ENCODE results near the gene DIDO1. TPM values are rescaled to one million over a fixed set of nuclear protein-coding genes. Genes with fewer than 3 reads are reported as not detected.

DIDO1 gene
- total and polyA plus RNA-seq, 9 of the 15 experiments (the other 6 are each of a cell fraction or from before 2014, with no cell fraction given): 4.4 to 46.8 (median 31.2) TPM

- no peak for TF ChIP-seq PATZ1 (CRISPR knock-in tag; IDR thresholded peaks at IDR 0.05; ENCODE audit: borderline replicate concordance)
- no peak for TF ChIP-seq CCAR2 (IDR thresholded peaks at IDR 0.05; ENCODE audit: low read depth, low read length)
Observed at GRCh38 chr20:62860924-62861691, 65.2 kb downstream of the DIDO1 start (continued).

- 4% methylated on average over 20 of the region's 24 CpGs for WGBS (ENCODE audit: insufficient coverage, low coverage, missing lambda C conversion rate)
- intact Hi-C loops (cut with micrococcal nuclease): no loop called here
- FAIRE-seq: peak; percentile 15
Observed at GRCh38 chr20:62860391-62860923, 65.8 kb downstream of the DIDO1 start.

More at GRCh38 chr20:62860391-62860923, 65.8 kb downstream of the DIDO1 start:
- 0 out of 2 replicates have a peak, but pooled peaks cover 7% of the 10 kb centered on the region for H4K20me1 ChIP-seq (replicated peaks; ENCODE audit: control insufficient read depth, insufficient read depth, low read length)
- peaks cover 23% of the 10 kb centered on the region for H3K79me2 ChIP-seq (ENCODE audit: control insufficient read depth, insufficient read depth, low read length)
- DNase-seq (ENCODE audit: extremely low read depth in 1 of 4, low spot score in 3 of 4): peak in 1 of 4 experiments; percentile 25
- no peaks in the 10 kb centered on the region for H3K27me3 ChIP-seq (ENCODE audit: control insufficient read depth in 2 of 2, insufficient read depth in 2 of 2, low read length in 2 of 2)
- no peaks in the 10 kb centered on the region for H3K9me3 ChIP-seq (replicated peaks; ENCODE audit: control insufficient read depth, insufficient read depth, low read depth, low read length)
- POLR2A ChIA-PET: interaction anchor here (0.6 kb wide), 1 partner anchor 38 kb away, joined by 3 read pairs; no protein-coding TSS in a partner anchor
- no peak for TF ChIP-seq ZFX (CRISPR knock-in tag; IDR thresholded peaks at IDR 0.05)
- no peak for TF ChIP-seq TCF7 (IDR thresholded peaks at IDR 0.05; ENCODE audit: borderline replicate concordance)
- peak in 1 of 3 experiments; percentile 24; a peak in 2 of 6 replicates for TF ChIP-seq CTCF (IDR thresholded peaks at IDR 0.05 in 2 of 3, conservative IDR thresholded peaks at IDR 0.05 in 1 of 3; ENCODE audit: insufficient read depth in 2 of 3, low read depth in 1 of 3, low read length in 3 of 3)
- peak; percentile 53; the same call in 1 of the 2 replicates for TF ChIP-seq RBFOX2 (IDR thresholded peaks at IDR 0.05; ENCODE audit: low read depth, low read length)
- TF ChIP-seq IRF2 (CRISPR knock-in tag; IDR thresholded peaks at IDR 0.05): no peak
- BruUV-seq (replicated peaks): no TSS peak
- peak overlapping the region; percentile 73 for H3K4me2 ChIP-seq (ENCODE audit: insufficient read depth, low read length)
- peaks cover 29% of the 10 kb centered on the region for H3K36me3 ChIP-seq (ENCODE audit: control insufficient read depth, insufficient read depth, low read length)
- H3K27ac ChIP-seq (ENCODE audit: extremely low read depth, low read depth, low read length): no peak overlapping the region
- CTCF ChIA-PET (ENCODE audit: low intra/inter-chr PET ratio): no interaction called here
- in situ Hi-C loops (cut with MboI): no loop called here
- H2AFZ ChIP-seq (ENCODE audit: low read depth, low read length): no peak overlapping the region
- H3K4me3 ChIP-seq: peak overlapping the region; percentile 49
- peaks cover 13 to 33% of the 10 kb centered on the region in 2 experiments; a peak in 4 of 5 replicates for H3K4me1 ChIP-seq (replicated peaks in 1 of 2; ENCODE audit: control insufficient read depth in 2 of 2, insufficient read depth in 2 of 2, low read length in 2 of 2)
- ATAC-seq: no peak
- H3K9me1 ChIP-seq (ENCODE audit: control insufficient read depth, insufficient read depth, low read length): no peaks in the 10 kb centered on the region
- H3K9ac ChIP-seq (ENCODE audit: insufficient read depth in 1 of 2, low read depth in 2 of 2, low read length in 2 of 2): peak overlapping the region; percentile 35 to 95

Measured in K562 (cell line).